ENCODE data around the gene PTAFR.

DNA sequence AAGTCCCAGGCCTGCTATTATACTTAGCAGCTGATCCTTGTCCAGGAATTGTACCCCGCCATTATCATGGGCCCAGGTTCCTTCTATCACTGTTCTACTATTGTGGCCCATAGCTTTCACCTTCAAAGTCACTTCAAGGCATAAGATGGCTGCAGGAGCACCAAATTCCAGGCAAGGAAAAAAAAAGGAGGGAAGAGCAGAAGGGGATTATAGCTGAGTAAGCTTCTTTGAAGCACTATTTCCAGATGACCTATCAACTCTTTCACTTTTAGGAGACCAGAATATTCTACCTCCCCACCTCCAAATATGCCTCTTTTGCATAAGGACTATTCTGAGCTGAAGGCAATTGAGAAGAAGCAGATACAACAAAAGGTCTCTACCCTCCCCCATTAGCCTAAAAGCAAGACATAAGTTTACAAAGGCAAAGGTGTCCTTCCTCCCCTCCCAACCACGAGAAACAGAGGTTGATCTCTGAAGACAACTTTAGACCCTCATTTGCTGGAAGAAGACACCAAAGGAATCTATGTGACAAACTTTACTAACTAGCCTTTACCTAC, 41.8 kb downstream of the PTAFR start:
- TF ChIP-seq, protein P1, sequence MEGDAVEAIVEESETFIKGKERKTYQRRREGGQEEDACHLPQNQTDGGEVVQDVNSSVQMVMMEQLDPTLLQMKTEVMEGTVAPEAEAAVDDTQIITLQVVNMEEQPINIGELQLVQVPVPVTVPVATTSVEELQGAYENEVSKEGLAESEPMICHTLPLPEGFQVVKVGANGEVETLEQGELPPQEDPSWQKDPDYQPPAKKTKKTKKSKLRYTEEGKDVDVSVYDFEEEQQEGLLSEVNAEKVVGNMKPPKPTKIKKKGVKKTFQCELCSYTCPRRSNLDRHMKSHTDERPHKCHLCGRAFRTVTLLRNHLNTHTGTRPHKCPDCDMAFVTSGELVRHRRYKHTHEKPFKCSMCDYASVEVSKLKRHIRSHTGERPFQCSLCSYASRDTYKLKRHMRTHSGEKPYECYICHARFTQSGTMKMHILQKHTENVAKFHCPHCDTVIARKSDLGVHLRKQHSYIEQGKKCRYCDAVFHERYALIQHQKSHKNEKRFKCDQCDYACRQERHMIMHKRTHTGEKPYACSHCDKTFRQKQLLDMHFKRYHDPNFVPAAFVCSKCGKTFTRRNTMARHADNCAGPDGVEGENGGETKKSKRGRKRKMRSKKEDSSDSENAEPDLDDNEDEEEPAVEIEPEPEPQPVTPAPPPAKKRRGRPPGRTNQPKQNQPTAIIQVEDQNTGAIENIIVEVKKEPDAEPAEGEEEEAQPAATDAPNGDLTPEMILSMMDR (IDR thresholded peaks at IDR 0.05), result no peak
- no peak for TF ChIP-seq EP300 (IDR thresholded peaks at IDR 0.05)
- no peak for TF ChIP-seq POLR2A (IDR thresholded peaks at IDR 0.05)

Data from tibial nerve (tissue), 4 donors.